ENCODE measurements around the gene PDE11A. TPM values are rescaled to one million over a fixed set of nuclear protein-coding genes. Genes with fewer than 3 reads are reported as not detected.

The PDE11A gene
- total RNA-seq, 1 donor from 2014 or later = 1.2 TPM

- no peak for DNase-seq (ENCODE audit: low read depth)
- TF ChIP-seq, protein P1, sequence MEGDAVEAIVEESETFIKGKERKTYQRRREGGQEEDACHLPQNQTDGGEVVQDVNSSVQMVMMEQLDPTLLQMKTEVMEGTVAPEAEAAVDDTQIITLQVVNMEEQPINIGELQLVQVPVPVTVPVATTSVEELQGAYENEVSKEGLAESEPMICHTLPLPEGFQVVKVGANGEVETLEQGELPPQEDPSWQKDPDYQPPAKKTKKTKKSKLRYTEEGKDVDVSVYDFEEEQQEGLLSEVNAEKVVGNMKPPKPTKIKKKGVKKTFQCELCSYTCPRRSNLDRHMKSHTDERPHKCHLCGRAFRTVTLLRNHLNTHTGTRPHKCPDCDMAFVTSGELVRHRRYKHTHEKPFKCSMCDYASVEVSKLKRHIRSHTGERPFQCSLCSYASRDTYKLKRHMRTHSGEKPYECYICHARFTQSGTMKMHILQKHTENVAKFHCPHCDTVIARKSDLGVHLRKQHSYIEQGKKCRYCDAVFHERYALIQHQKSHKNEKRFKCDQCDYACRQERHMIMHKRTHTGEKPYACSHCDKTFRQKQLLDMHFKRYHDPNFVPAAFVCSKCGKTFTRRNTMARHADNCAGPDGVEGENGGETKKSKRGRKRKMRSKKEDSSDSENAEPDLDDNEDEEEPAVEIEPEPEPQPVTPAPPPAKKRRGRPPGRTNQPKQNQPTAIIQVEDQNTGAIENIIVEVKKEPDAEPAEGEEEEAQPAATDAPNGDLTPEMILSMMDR (conservative IDR thresholded peaks at IDR 0.05; ENCODE audit: low read depth, low read length) = no peak
- H3K4me3 ChIP-seq (ENCODE audit: low read depth, low read length) = no peak overlapping the region
Observed at GRCh38 chr2:177710889-177711288, 361.7 kb downstream of the PDE11A start.

GRCh38 chr2:177709986-177710401 lies 362.6 kb downstream of the PDE11A start:
- no peak for DNase-seq (ENCODE audit: low read depth)
- H3K4me3 ChIP-seq (ENCODE audit: low read depth, low read length) = no peak overlapping the region
- TF ChIP-seq, protein P1 (conservative IDR thresholded peaks at IDR 0.05; ENCODE audit: low read depth, low read length) = no peak

GRCh38 chr2:177708660-177709444 lies 363.7 kb downstream of the PDE11A start:
- TF ChIP-seq, protein P1 (conservative IDR thresholded peaks at IDR 0.05; ENCODE audit: low read depth, low read length) = no peak
- DNase-seq (ENCODE audit: low read depth) = no peak
- H3K4me3 ChIP-seq (ENCODE audit: low read depth, low read length) = no peak overlapping the region

DNA sequence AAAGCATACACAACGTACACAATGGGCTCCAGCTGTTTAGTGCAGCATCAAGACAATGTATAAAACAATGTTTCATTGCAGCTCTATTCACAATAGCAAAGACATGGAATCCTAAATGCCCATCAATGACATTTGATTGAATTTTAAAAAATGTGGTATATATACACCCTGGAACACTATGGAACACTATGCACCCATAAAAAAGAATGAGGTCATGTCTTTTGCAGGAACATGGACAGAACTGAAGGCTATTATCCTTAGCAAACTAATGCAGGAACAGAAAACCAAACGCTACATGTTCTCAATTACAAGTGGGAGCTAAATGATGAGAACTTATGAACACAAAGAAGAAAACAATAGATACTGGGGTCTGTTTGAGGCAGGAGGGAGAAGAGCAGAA lies 364.5 kb downstream of the PDE11A start:
- TF ChIP-seq, protein P1 (conservative IDR thresholded peaks at IDR 0.05; ENCODE audit: low read depth, low read length) = no peak
- H3K4me3 ChIP-seq (ENCODE audit: low read depth, low read length) = no peak overlapping the region
- DNase-seq (ENCODE audit: low read depth) = no peak

DNA sequence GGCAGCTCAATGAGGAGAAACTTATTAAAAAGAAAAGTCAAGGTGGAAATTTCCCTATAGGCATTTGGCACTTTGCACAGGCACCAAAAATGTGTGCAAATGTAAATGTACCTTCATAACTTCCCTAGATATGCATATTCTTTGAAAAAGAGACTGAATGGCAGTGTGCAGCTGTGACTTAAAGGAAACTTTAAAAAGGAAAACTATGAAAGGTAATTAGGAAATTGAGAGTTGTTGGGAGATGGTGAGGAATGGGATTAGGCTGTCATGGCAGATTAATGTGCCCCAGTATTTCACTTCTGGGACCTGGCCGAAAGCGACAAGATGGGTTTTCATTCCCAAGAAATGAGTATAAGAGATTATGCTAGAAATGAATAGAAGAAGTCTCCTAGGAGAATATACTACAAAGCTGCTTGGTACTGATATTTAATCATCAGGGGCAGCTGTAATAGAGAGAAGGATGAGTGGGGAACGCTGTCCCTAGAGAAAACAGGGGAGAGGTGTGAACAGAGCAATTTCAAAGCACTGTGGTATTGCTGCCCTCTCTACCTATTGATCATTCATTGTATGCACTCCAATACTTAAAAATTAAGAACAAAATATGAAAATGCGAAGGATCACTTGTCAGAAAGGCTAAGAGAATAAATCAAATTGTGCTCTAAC lies 366.9 kb downstream of the PDE11A start:
- DNase-seq (ENCODE audit: low read depth) = no peak
- TF ChIP-seq, protein P1 (conservative IDR thresholded peaks at IDR 0.05; ENCODE audit: low read depth, low read length) = no peak
- H3K4me3 ChIP-seq (ENCODE audit: low read depth, low read length) = no peak overlapping the region

DNA sequence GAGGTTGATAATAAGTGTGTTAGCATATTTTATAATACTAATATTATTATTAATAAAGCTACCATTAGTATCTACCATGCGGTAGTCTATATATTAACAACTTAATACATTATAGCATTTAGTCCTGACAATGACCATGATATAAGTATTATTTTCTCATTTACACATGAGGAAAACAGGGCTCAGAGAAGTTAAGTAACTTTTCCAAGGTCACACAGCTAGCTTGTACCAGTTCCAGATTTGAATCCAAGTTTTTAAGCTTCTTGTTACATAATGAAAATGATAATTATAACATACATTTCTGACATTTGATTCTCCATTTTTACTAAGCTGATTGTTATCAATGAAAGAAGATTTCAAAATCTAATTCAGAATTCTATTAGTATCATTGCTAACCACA lies 369.4 kb downstream of the PDE11A start:
- H3K4me3 ChIP-seq (ENCODE audit: low read depth, low read length) = no peak overlapping the region
- no peak for DNase-seq (ENCODE audit: low read depth)
- TF ChIP-seq, protein P1 (conservative IDR thresholded peaks at IDR 0.05; ENCODE audit: low read depth, low read length) = no peak

Measured in epithelial cell of proximal tubule (primary cell).